ENCODE measurements around the gene NFAM1. TPM values are rescaled to one million over a fixed set of nuclear protein-coding genes. Genes with fewer than 3 reads are reported as not detected.

The NFAM1 gene
- total and polyA plus RNA-seq, 8 donors = 0.74 to 28.0 (median 0.95) TPM

DNA sequence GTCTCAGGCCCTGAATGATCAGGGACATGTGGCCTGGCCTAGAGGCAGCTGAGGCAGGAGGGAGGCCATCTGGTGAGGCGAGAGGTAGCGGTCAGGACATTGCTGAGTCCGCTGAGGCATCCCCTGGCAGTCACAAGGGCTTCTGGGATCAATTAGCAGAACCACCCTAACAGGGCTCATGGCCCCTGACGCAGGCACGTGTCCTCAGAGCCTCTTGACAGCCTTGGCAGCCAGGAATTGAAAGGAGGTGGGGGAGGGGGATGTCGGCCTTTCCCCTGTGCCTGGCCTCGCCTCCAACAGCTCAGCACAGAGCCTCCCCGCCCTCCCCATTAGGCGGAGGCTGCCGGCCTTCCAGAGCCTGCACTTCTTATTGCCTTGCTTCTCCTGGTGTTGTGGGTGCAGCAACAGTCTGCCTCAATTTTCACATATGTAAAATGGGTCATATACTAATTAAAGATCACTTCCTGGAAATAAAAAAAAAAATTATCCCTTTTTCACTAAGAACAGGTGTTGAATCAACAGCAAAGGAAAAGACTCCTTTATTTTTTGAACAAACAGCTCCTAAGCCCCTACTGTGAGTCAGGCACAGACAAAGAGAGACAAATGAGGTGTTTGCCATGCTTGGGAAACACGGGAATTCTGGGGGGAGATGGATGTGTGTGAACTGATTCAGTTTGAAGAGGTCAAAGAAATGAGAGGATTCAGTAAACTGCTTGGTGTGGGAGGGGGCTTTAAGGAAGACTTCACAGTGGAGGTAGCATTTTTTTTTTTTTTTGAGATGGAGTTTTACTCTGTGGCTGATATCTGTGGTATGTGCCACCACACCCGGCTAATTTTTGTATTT lies 55.3 kb downstream of the NFAM1 start:
- Histone ChIP-seq H3K4me3 (no peak overlapping the region), H3K27me3 (no peaks in the 10 kb centered on the region), H3K36me3 (no peaks in the 10 kb centered on the region), H3K4me1 (peaks cover 0 to 27% of the 10 kb centered on the region in 2 donors), H3K9me3 (no peaks in the 10 kb centered on the region), H3K27ac (peak overlapping the region; percentile 5 to 62)
- intact Hi-C loops (cut with DNase I) = no loop called here
- TF ChIP-seq, protein P1, sequence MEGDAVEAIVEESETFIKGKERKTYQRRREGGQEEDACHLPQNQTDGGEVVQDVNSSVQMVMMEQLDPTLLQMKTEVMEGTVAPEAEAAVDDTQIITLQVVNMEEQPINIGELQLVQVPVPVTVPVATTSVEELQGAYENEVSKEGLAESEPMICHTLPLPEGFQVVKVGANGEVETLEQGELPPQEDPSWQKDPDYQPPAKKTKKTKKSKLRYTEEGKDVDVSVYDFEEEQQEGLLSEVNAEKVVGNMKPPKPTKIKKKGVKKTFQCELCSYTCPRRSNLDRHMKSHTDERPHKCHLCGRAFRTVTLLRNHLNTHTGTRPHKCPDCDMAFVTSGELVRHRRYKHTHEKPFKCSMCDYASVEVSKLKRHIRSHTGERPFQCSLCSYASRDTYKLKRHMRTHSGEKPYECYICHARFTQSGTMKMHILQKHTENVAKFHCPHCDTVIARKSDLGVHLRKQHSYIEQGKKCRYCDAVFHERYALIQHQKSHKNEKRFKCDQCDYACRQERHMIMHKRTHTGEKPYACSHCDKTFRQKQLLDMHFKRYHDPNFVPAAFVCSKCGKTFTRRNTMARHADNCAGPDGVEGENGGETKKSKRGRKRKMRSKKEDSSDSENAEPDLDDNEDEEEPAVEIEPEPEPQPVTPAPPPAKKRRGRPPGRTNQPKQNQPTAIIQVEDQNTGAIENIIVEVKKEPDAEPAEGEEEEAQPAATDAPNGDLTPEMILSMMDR (IDR thresholded peaks at IDR 0.05) = no peak
- ATAC-seq = peak; percentile 77
- DNase-seq = peak in 3 of 4 donors; percentile 68 to 88 (median 84)

DNA sequence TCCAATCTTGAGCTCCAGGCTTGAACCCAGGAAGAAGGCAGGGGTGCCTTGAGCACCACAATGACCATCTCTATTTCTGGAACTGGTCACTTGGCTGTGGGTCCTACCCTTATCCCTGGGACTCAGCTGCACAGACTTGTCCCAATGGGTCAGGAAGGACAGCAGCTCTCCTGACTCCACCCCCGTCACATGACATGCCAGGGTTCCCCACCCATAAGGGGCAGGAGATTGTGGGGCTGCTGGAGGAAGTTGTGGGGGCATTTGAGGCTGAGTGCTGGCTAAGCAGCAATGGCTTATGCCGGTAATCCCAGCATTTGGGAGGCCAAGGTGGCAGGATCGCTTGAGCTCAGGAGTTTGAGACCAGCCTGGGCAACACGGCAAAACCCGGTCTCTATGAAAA lies 56.2 kb downstream of the NFAM1 start:
- Histone ChIP-seq H3K27ac (peak overlapping the region; percentile 62 to 63), H3K4me3 (no peak overlapping the region), H3K27me3 (no peaks in the 10 kb centered on the region), H3K9me3 (no peaks in the 10 kb centered on the region), H3K36me3 (no peaks in the 10 kb centered on the region), H3K4me1 (peaks cover 0 to 27% of the 10 kb centered on the region in 2 donors)
- DNase-seq (peak in 1 of 4 donors; percentile 61), ATAC-seq (peak; percentile 26)
- TF ChIP-seq, protein P1 (IDR thresholded peaks at IDR 0.05) = no peak
- intact Hi-C loops (cut with DNase I) = no loop called here

DNA sequence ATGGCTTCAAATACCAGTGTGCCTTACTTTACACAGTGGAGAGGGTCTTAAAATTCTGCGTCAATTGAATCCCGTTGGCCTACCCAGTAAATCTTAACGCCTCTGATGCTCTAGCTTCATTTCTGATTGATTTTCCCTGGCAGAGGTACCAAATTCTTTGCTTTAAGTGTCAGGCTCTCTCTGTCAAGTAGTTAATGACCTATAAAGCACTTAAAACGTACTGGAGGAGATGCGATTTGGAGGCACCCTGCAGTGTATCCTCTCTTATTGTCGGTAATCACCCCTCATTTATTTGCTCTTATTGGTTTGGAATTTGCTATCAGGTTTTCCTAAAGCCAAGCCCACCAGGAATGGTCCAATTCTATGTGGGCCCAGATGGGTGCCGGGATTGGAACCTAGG lies 59.2 kb downstream of the NFAM1 start:
- TF ChIP-seq, protein P1 (IDR thresholded peaks at IDR 0.05) = no peak
- H3K27ac ChIP-seq = no peak overlapping the region
- ATAC-seq (no peak), DNase-seq (no peak)
- H3K4me1 ChIP-seq = peaks cover 0 to 45% of the 10 kb centered on the region in 2 donors
- intact Hi-C loops (cut with DNase I) = no loop called here
- no peaks in the 10 kb centered on the region for H3K9me3 ChIP-seq
- H3K4me3 ChIP-seq = no peak overlapping the region
- H3K36me3 ChIP-seq = no peaks in the 10 kb centered on the region
- peaks cover 4 to 16% of the 10 kb centered on the region in 2 donors for H3K27me3 ChIP-seq

DNA sequence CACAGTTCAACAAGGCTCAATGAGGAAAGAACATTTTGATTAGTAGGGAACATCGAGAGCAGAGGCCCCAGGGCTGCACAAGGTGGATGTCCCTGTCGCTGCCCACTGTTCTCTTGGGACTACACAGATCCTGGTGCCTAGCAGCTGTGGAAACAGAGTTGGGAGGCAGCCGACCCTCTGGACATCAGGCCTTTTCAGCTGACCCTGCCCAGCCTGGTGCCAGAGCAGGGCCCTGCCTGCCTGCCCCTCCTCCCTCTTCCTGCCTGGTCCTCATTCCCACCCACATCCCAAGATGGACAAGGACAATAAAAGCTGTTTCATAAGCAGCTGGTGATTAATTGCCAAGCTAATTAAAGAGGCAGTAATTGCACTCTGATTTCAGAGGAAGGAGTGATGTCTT lies 60.7 kb downstream of the NFAM1 start:
- no peaks in the 10 kb centered on the region for H3K9me3 ChIP-seq
- H3K36me3 ChIP-seq = no peaks in the 10 kb centered on the region
- no peak overlapping the region for H3K27ac ChIP-seq
- peak in 1 of 4 donors; percentile 53 for DNase-seq
- no peak overlapping the region for H3K4me3 ChIP-seq
- peaks cover 0 to 44% of the 10 kb centered on the region in 2 donors for H3K4me1 ChIP-seq
- TF ChIP-seq, protein P1 (IDR thresholded peaks at IDR 0.05) = no peak
- peaks cover 4 to 31% of the 10 kb centered on the region in 2 donors for H3K27me3 ChIP-seq
- intact Hi-C loops (cut with DNase I) = no loop called here
- no peak for ATAC-seq

DNA sequence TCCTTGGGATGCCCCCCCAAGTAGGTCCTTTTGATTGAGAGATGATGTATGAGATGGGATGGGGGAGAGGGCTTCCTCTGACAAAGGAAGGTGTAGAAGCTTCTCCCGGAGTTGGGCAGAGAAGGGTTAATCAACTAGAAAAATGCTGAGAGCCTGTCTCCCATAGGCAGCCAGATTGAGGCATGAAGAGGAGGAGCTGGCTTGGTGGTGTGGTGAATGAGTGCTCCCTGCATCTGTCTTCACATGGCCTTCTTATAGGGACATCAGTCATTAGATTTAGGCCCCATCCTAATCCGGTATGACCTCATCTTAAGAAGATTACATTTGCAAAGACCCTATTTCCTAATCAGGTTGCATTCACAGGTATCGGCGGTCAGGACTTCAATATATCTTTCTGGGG lies 61.1 kb downstream of the NFAM1 start:
- intact Hi-C loops (cut with DNase I) = no loop called here
- Histone ChIP-seq H3K27ac (no peak overlapping the region), H3K4me1 (peaks cover 0 to 41% of the 10 kb centered on the region in 2 donors), H3K9me3 (no peaks in the 10 kb centered on the region), H3K27me3 (peaks cover 4 to 35% of the 10 kb centered on the region in 2 donors), H3K4me3 (no peak overlapping the region), H3K36me3 (no peaks in the 10 kb centered on the region)
- TF ChIP-seq, protein P1 (IDR thresholded peaks at IDR 0.05) = no peak
- ATAC-seq (no peak), DNase-seq (peak in 1 of 4 donors; percentile 0)
